AML-193 (cell line): ENCODE measurements around the gene PLPPR4.

Experiments used
- DNase-seq, 2 experiments: peaks; one replicate each; lab custom pipeline; 2025; lab: John Stamatoyannopoulos, UW

Gene PLPPR4

DNA sequence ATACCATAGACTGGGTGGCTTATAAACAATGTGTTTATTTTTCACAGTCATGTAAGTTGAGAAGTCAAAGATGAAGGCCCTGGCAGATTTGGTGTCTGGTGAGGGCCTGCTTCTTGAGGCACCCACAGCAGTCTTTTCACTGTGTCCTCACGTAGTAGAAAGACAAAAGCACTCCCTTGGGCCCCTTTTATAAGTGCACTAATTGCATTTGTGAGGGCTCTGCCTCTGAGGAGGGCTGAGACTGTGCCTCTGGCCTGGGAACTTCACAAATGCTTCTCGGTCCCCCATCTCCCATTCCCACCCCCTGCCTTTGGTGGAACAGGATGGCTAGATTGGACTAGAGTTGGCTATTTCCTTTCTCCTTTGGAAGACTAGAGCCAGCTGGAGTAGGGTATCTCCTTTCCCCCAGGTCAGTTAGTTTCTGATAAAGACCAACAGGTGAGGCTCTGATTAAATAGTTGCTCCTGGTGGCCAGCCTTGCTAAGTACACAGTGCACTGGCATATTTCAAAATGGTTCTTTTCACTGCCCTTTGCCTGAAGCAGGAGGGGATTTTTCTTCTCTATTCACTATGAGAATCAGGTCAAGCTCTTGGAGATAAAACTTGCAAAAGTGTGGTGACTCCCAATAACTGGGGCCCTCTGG is 82.9 kb downstream of the PLPPR4 start:
- no peak for DNase-seq

DNA sequence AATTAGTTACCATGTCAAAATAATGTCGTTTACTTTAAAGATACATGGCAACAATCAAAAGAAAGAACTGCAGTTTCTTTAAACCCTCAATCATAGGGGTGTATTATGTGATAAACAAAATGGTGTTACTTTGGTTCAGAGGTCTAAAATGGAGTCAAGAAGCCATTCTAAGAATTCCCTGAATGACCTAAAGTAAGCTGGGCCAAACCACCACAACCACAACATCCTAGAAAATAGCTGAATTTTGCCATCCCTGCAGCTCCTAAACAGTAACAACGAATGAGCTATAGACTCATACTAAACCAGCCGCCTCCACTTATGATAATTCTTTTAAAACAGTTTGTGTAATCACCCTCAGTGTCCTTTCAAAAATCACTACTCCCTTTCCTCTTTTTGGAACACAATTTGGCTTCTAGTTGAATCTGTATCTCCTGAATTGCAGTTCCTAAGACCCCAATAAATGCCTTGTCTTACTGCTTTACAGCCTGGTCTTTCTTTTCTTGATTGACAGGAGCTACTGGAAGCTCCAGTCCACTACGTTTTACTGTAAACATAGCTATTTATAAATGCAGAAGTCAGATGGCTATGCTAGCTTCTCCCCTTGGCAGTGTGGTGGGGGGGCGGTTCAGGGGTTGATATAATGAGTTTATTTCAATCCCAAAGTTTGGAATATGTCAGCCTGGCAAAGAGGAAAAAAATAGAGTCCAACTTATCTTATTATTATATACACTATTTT is 84.3 kb downstream of the PLPPR4 start:
- no peak for DNase-seq

DNA sequence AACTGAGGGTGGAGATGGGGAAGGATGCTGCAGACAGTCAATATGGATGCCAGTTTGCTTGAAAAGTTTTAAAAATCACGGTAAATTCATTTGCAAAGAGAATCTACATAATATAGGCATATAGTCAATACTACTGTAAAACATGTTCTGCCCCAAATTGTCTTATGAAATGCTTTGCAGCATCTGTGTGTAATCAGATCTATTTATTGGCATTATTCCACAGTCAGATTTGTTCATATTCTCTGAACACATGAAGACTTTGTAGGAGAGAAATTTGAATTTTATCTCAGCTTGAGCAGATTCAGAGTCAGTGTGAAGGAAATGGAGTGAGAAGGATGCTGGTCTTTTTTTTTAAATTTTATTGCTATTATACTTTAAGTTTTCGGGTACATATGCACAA is 88.5 kb downstream of the PLPPR4 start:
- DNase-seq: no peak

DNA sequence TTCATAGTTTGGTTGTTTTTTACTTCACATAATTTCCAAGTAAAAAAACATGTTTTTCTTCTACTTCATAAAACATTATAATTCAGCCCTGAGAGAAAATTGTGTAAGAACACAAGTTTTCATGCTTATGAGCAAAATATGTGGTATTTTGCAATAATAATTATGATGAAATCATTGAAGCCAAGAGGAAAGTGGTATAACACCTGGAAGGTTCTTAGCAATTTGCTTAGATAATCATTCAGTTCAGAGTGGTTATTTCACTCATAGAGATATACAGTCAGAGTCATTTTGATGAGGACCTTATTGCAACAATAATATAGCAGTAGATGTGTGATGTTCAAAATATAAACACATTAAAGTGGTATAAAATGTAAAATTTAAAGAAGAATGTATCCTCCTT is 94.5 kb downstream of the PLPPR4 start:
- no peak for DNase-seq
